ENCODE measurements around the gene NLRP1. TPM values are rescaled to one million over a fixed set of nuclear protein-coding genes. Genes with fewer than 3 reads are reported as not detected.

The NLRP1 gene
- total and polyA plus RNA-seq, 10 of the 15 experiments (the other 5 are each of a cell fraction or from before 2014, with no cell fraction given): 2.8 to 21.8 (median 11.9) TPM

- FAIRE-seq (no peak), DNase-seq (ENCODE audit: low read depth, low spot score) (no peak), ATAC-seq (no peak)
- WGBS (ENCODE audit: insufficient coverage, insufficient replicate concordance, low lambda C conversion rate, missing lambda C conversion rate): 93% methylated on average over 2 of the region's 2 CpGs
- ChIA-PET SMC1A (ENCODE audit: uncharacterized antibody, unreplicated experiment) (no interaction called here), RAD21 (ENCODE audit: unreplicated experiment) (no interaction called here), POLR2A (no interaction called here), CTCF (interaction anchor here (0.8 kb wide), 1 partner anchor 8 kb away, joined by 4 read pairs; no protein-coding TSS in a partner anchor)
- Histone ChIP-seq H3K4me1 (ENCODE audit: control insufficient read depth, insufficient read depth, low read length) (no peaks in the 10 kb centered on the region), H4K20me1 (ENCODE audit: control insufficient read depth, insufficient read depth) (no peaks in the 10 kb centered on the region), H2AFZ (ENCODE audit: control insufficient read depth, low read depth, low read length) (no peak overlapping the region), H3K9me3 (replicated peaks; ENCODE audit: control insufficient read depth, insufficient read depth, low read length) (no peaks in the 10 kb centered on the region), H3K79me2 (ENCODE audit: control insufficient read depth, insufficient read depth, low read length) (no peaks in the 10 kb centered on the region), H3K36me3 (ENCODE audit: control insufficient read depth in 2 of 2, insufficient read depth in 2 of 2, low read length in 1 of 2) (peaks cover 1 to 18% of the 10 kb centered on the region in 2 experiments), H3K27me3 (replicated peaks in 1 of 2; ENCODE audit: control insufficient read depth in 2 of 2, insufficient read depth in 2 of 2, low read length in 1 of 2) (no peaks in the 10 kb centered on the region), H3K4me2 (ENCODE audit: control insufficient read depth, insufficient read depth) (no peak overlapping the region), H3K27ac (ENCODE audit: control insufficient read depth, insufficient read depth) (no peak overlapping the region), H3K4me3 (no peak overlapping the region), H3K9ac (ENCODE audit: control insufficient read depth, insufficient read depth, low read length) (no peak overlapping the region)
- BruUV-seq (replicated peaks): no TSS peak
- intact Hi-C loops (cut with micrococcal nuclease; ENCODE audit: unreplicated experiment): no loop called here
- in situ Hi-C loops (cut with MboI): no loop called here
- TF ChIP-seq WRNIP1 (IDR thresholded peaks at IDR 0.05; ENCODE audit: borderline replicate concordance, low read depth, low read length) (no peak), HCFC1 (IDR thresholded peaks at IDR 0.05; ENCODE audit: low read length) (no peak), ZBTB4 (CRISPR knock-in tag; IDR thresholded peaks at IDR 0.05) (no peak), NR2C2 (IDR thresholded peaks at IDR 0.05; ENCODE audit: borderline replicate concordance, control insufficient read depth, insufficient read length, low read depth) (no peak), SMARCA5 (IDR thresholded peaks at IDR 0.05) (no peak), GABPA (IDR thresholded peaks at IDR 0.05; ENCODE audit: low read depth) (no peak), ASH2L (IDR thresholded peaks at IDR 0.05; ENCODE audit: borderline replicate concordance, low read depth) (no peak), PRDM15 (CRISPR knock-in tag; IDR thresholded peaks at IDR 0.05) (no peak), HDGF (IDR thresholded peaks at IDR 0.05) (no peak), ZNF622 (IDR thresholded peaks at IDR 0.05) (no peak), NBN (IDR thresholded peaks at IDR 0.05) (no peak), CHD1 (IDR thresholded peaks at IDR 0.05; ENCODE audit: low read depth, low read length) (no peak), EP300 (IDR thresholded peaks at IDR 0.05; ENCODE audit: borderline replicate concordance in 1 of 2, control insufficient read depth in 1 of 2, low read depth in 2 of 2, low read length in 2 of 2) (no peak), RAD51 (IDR thresholded peaks at IDR 0.05) (no peak), MYC (IDR thresholded peaks at IDR 0.05; ENCODE audit: insufficient read depth, insufficient read length, insufficient replicate concordance, low read length, severe bottlenecking) (no peak), EGR1 (IDR thresholded peaks at IDR 0.05; ENCODE audit: borderline replicate concordance in 1 of 2, low read depth in 2 of 2, low read length in 2 of 2) (no peak), TAF1 (IDR thresholded peaks at IDR 0.05; ENCODE audit: borderline replicate concordance, low read depth, low read length) (no peak), POLR2AphosphoS2 (IDR thresholded peaks at IDR 0.05; ENCODE audit: low read depth, low read length) (no peak)
Observed at GRCh38 chr17:5535436-5535835, 48.9 kb downstream of the NLRP1 start.
